Muscle of back (tissue), 11 donors: ENCODE data around the gene GRB2. TPM values are rescaled to one million over a fixed set of nuclear protein-coding genes. Genes with fewer than 3 reads are reported as not detected.
A peak's percentile ranks its signal among the peaks of the same experiment; 100 is the strongest.
"Not testable (repeated sequence)": the region's sequence is repeated elsewhere in the genome, so short reads cannot be mapped to it uniquely, and the experiment has no call there.

Experiments
- DNase-seq, 3 donors: peaks; one replicate each; pipeline versions ENCODE4 v3.0.0 to v3.0.0-alpha.2; 2013
- polyA plus RNA-seq, 10 donors: library from polyadenylated mRNA; unstranded; fragments of 120-200 nt; gene quantifications; one replicate each; pipeline ENCODE4 v1.2.1, GENCODE V29; 2013; ENCODE audit not compliant: insufficient read length in 10 of 10

The GRB2 gene
- polyA plus RNA-seq, 10 donors, result 130 to 193 (median 151) TPM

DNA sequence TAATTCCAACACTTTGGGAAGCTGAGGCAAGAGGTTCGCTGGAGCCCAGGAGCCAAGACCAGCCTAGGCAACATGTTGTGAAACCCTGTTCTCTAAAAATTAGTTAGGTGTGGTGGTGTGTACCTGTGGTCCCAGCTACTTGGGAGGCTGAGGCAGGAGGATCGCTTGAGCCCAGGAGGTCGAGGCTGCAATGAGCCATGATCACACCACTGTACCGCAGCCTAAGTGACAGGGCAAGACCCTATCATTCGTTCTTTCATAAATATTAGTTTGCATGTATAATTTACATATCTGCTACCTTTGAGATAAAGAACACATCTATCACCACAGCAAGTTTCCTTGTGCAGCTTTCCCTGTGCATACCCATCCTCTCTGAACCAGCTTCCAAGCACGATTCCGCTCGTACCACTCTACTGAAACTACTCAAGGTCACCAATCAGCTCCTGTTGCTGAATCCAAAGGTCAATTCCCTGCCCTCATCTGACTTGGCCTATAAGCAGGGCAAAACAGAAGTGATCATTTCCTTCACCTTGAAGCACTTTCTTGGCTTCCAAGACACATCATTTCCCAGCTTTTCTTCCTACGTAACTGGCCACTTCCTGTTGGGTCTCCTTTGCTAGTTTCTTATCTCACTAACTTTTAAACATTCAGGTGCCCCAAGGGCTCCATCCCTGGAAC is 49.1 kb downstream of the GRB2 start:
- DNase-seq, result no peak

DNA sequence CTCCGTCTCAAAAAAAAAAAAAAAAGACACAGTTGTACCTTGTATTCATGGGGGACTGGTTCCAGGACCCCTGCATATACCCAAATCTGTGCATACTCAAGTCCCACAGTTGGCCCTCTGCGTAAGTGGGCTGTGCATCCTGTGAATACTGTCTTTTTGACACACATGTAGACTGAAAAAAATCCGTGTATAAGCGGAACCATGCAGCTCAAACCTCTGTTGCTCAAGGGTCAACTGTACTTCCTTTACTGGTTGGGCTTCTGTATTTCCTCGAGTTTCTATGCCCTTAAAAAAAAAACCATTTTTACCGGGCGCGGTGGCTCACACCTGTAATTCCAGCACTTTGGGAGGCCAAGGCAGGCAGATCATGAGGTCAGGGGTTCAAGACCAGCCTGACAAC is 52.3 kb downstream of the GRB2 start:
- no peak for DNase-seq

DNA sequence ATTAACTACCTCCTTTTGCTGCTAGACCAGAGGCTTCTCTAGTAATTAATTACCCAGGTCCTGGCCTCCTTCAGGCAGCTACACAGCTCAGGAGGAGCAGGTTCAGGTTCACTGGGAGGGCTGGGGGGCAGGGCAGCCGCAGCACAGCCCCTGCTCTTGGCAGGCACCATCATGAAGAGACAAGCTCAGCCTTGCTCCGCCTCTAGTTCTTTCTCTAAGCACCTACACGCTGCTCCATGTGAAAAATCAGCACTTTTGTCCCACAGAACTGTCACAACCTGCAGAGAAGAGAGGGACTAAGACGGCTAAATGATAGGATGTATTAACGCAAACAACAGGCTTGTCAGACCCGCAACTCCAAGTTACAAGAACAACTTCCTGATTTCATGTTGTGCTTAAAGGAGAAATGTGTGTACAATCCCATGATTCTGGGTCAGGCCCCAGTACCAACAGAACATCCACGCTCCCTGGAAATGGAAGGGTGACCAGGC is 53.4 kb downstream of the GRB2 start:
- peak in 1 of 3 donors; percentile 36 for DNase-seq

DNA sequence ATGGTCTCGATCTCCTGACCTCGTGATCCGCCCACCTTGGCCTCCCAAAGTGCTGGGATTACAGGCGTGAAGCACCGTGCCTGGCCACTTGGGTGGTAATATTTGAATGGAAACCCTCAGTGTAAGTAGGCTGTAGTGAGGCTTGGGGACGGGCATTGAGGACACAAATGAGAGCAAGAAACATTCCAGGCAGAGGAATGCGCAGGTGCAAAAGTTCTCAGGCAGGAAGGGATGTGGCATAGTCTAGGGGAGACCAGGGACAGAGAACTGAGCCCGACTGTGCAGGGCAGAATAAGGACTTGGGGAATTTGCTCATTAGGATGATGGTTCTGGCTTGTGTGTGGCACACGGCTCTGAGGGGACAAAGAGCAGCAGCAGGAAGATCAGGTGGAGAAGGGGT is 54.8 kb downstream of the GRB2 start:
- DNase-seq, result no peak

DNA sequence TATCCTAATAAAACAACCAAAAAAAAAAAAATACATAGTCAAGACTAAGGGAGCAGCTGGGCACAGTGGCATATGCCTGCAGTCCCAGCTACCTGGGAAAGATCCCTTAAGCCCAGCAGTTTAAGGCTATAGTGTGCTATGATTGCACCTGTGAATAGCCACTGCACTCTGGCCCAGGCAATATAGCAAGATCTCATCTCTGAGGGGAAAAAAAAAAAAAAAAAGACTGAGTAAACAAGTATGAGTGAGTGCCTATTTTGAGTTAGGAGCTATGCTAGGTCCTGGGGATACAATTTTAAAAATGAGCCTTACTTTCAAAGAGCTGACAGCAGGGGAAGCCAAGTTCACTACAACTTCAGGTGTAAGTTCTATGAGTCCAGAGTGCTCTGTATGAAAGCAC is 55.4 kb downstream of the GRB2 start:
- no peak for DNase-seq

DNA sequence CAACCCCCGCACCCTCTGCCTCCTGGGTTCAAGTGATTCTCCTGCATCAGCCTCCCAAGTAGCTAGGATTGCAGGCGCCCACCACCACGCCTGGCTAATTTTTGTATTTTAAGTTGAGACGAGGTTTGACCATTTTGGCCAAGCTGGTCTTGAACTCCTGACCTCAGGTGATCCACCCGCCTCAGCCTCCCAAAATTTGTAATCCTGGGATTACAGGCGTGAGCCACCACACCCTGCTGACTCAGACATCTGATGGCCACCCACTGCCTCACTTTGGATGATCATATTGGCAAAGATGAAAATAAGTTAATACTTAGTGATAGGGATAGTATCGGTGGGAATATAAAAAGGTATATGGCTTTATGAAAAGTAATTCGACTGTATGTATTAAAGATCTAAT is 55.9 kb downstream of the GRB2 start:
- DNase-seq, result no peak

DNA sequence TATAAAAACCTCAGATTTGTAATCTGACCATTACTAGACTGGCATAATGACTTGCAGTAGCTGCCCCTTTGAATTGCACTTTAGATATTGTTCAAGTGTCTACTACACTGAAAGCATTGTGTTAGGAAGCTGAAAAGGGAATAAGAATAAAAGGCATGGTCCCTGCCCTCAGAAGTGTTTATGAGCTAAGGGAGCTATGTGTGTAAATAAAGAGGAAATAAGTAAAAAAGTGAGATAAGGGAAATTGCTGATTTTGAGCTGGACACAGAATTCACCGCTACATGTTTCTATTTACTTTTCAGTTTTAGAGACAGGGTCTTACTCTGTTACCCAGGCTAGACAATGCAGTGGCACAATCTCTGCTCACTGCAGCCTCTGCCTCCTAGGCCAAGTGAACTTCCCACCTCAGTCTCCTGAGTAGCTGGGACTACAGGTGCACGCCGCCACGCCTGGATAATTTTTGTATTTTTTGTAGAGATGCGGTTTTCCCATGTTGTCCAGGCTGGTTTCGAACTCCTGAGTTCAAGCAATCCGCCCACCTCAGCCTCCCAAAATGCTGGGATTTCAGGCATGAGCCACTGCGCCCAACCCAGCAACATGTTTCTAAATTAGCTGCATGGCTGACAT is 57.0 kb downstream of the GRB2 start:
- no peak for DNase-seq

DNA sequence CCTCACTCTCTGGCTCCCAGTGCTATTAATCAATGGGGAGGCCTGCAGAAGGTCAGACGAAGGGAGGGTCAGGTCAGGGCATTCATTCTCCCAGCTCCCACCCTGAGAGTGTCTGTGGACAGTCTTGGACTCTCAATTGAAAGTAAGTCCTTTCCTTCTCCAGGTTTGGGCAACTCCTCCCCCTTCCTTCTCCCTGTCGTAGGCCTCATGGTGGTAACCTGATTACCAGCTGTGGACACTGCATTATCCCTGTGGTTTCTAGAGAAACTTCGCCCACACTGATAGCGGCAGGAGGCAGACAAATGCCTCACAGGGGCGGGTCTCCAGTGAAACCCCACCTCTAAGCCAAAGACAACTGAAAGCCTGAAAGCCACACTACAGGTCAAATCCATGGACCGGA is 58.6 kb downstream of the GRB2 start:
- DNase-seq, result no peak

DNA sequence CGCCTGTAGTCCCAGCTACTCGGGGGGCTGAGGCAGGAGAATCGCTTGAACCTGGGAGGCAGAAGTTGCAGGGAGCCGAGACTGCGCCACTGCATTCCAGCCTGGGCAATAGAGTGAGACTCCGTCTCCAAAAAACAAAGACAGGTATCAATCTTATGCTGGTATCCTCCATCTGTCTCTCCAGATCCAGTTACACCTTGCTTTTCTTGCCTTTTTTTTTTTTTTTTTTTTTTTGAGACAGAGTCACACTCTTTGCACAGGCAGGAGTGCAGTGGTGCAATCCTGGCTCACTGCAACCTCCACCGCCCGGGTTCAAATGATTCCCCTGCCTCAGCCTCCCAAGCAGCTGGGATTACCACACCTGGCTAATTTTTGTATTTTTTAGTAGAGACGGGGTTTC is 59.1 kb downstream of the GRB2 start:
- not testable (repeated sequence) for DNase-seq

DNA sequence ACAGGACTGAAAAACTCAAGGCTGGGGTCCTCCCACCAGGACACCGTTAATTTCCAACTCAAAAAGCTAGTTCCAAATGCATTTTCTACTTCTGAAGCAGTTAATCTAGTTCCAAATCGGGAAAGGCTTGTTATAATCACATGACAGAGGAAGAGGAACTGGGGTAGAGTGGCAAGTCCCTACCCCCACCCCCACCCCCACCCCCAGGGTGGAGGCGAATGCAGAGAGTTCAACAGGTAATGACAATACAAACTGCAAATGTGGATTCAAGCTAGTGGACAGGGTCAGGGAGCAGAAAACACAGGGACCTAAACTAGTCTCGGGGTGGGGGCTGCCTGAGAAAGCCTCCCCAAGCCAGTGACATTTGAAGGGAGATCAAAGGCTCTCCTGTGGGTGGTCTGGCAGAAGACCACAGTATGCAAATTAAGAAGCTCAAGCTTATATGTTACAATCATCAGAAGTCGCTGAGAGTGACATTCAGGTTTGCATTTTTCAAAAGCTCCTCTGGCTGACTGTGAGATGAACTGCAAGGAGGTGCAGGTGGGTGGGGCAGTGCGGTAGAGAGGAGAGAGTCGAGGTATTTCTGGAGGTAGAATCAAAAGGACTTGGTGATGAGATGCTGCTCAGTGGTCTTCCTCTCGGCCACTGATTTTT is 59.8 kb downstream of the GRB2 start:
- DNase-seq, result no peak

DNA sequence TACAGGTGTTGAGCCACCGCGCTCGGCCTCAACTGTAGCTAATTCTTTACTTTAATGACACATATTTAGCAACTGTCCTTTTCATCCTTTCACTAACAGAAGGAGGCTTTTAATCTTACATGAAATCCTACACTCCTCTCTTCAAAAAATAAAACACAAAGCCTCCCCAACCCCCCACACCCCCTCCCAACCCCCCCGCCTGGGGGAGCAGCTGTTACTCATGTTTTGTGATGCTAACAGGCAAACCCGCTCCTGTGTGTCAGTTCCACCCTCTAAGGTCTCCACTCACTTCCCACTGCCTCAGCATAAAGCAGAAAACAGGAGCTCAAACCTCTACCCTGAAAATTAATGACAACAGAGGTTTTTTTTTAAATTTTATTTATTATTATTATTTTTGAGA is 60.8 kb downstream of the GRB2 start:
- no peak for DNase-seq

DNA sequence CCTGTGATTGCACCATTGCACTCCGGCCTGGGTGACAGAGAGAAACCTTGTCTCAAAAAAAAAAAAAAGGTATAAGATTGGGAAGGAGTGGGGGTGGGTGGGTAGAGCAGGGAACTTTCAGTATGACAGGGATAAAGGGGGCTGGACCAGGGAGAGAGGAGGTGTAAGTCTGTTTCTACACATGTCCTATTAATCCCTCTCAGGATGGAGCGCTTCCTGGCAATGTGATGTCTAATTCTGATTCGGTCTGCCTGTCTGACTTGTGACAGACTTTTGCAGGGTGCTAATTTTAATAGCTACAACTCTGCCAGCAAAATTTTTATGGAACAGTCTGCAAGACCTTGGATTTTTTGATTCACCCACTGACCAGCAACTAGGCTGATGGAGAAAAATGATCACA is 62.5 kb downstream of the GRB2 start:
- no peak for DNase-seq

DNA sequence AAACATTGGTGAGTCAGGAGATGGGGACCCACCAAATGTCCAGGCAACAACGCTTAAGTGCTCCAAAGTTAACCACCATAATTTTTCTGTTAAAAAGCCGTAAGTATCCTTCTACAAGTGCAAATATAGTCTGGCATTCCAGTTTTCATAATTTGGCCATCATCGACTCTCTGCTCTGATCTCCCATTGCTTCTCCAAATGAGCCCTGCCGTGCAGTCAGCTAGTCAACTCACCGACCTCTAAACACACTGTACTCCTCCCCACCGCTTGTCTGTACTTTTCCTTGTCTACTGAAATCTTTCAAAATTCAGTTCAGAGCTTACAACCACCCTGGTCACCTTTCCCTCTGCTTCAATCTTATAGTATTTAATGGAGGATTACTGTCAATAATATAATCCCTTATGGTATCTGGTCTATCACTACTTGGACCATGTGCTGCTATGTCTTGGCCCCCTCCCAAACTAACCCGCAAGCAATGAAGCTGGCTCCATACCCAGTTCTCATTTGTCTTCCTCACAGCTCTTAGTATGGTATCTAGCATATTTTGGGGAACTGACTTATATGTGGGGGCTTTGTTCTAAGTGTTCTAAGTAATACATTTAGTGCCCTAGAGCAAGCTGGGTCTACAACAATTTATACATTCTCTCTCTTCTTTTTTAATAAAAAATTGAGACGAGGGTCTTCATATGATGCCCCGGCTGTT is 63.5 kb downstream of the GRB2 start:
- no peak for DNase-seq

DNA sequence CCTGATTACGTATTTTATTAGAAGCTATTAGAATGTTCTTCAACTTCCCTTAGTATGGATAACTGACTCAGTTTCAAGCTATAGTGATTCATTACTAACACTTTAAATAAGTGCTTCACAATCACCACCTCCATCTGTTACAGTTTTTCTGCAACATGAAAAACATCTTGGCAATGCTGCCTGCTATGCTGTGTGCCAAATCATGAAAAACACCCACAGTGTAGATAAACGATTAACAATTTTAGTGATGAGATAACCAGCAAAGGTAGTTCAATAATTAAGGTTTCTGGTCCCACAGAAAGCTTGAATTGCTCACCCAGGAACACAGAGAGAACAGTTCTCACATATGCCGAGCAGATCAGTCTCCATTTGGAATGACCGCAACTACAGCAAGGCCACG is 64.8 kb downstream of the GRB2 start:
- no peak for DNase-seq

DNA sequence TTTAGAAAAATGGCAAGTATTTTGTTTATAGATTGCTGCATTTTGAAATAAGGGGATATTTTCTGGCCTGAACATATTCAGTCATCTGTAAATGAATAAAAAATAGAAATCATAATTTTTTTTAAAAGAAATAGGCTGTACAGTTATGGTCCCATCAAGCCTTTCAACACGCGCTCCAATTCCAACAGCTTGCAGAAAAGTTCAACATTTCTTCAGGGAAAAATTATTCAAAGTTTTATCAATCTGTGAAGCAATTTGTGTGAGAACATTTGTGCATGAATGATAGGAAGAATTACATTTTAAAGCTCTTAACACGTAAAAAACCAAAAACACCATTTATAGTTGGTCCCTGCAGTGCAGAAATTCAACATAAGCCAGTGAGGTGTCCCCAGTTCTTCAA is 65.5 kb downstream of the GRB2 start:
- no peak for DNase-seq

DNA sequence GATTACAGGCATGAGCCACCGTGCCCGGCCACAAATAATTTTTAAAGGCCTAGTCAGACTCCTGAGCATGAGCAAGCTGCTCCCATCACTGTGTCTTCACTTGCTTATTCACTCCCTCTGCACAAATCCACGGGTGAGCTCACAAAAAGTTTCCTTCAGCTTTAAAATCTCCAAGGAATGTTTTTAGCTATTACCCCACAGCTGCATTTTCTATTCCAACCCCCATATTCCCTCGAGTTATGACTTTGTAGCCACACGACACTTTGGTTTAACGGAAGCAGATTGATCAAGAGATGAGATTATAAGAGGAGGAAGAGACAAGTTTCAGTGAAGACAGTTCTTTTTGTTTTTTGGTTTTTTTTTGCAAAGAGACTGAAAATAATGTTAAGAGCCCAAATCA is 67.1 kb downstream of the GRB2 start:
- no peak for DNase-seq

DNA sequence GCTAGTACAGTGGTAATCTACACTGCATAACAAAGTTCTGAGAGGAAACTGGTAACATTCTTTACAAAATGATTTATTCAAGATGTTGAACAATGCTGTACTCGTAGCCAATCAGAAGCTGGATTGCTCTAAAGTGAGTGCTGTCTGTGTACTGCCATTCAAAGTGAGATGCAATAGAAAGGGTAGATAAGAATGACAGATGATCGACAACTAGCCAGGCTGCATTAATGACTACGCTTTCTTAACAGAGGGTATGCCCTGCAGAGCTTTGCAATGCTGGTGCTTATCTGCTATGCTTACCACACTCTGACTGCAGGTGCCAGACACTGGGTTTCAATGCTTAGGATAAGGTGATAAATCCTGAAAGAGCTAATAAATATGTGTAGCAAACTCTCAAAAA is 70.2 kb downstream of the GRB2 start:
- DNase-seq, result no peak

DNA sequence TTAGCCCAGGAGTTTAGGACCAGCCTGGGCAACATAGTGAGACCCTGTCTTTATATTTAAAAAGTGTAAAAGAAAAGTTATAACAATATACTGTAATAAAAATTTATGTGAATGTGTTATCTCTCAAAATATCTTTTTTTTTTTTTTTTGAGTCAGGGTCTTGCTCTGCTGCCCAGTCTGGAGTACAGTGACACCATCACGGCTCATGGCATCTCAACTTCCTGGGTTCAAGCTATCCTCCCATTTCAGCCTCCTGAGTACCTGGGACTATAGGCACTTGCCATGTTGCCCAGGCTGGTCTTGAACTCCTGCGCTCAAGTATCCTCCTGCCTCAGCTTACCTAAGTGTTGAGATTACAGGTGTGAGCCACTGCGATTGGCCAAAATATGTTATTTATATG is 70.8 kb downstream of the GRB2 start:
- DNase-seq, result no peak

DNA sequence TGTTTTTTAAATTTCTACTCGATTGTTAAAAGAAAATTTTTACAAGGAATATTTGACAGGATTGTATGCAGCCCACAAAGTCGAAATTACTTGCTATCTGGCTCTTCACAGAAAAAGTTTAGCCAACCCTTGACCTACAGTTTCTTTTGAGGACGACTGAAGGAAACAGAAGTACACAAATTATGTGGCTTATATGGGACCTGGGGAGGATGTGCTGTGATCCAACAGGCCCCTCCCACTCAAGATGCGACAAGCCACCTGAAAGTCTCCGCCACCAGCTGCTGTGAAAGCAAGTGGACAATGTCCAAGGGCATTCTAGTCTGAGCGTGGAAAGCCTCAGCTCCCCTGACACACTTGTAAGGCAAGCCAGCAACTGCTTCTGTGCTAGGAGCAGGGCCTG is 73.8 kb downstream of the GRB2 start:
- no peak for DNase-seq

DNA sequence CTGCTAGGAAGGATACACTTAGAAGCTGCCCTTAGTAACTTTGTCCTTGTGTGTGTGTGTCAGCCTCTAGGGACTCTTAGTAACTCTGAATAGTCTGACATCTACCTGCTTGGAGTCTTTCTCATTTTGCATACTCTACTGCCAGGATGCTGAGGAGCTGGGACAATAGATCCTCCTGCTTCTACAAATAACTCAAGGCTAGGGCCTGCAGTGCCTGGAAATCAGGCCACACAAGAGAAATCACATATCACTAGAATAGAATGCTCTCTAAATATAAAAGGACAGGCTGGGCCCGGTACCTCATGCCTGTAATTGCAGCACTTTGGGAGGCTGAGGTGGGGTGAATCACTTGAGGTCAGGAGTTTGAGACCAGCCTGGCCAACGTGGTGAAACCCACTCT is 77.7 kb downstream of the GRB2 start:
- DNase-seq, result no peak

DNA sequence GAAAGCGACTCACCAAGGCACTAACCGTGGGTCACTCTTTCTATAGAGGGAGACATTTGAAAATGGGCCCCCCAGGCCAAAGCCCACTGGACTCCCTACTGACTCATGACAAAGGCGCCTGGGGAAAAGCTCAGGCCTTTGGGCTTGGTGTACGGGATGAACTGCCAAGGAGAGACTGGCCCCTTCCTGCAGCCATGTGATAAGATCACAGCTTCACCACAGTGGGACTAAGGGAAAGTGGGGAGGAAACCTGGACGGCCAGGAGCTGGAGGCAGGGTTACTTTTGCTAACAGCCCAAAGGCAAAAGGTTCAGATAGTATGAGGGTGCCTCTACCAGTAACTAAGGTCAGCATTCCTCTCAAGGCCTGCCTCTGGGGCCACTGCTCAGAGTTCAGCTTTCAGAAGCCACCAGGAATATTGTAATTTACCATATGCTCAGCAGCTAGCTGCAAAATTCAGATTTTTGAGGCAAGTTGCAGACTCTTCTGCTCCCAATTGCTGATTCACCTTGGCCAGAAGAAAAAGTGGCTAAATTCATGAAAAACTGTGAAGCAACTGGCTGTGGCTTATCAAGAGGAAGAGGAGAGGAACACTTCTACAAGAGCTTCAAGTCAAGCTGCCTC is 79.1 kb downstream of the GRB2 start:
- no peak for DNase-seq

DNA sequence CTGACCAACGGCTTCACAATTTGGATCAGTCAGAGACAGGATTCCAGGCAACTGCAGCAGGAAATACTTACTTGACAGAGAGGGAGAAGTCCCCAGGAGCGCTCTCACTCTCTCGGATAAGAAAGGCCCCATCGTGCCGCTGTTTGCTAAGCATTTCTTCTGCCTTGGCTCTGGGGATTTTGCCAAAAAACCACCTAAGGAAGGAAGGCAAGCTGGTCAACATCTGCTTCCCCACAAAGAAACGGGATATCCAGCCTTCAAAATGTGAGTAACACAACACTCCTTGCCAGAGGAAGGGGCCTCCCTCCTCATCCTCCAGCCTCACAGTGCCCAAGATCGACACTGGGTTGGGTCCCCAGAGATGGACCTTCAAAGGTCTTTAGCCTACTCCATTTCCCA is 79.7 kb downstream of the GRB2 start:
- peak in 1 of 3 donors; percentile 39 for DNase-seq
